SH-SY5Y (cell line): ENCODE measurements around the gene XPR1.

Experiments used
- GATA2 ChIP-seq: IDR thresholded peaks from 2 replicates; pipeline ENCODE4 v1.6.1; 2011; ENCODE audit warnings: mild to moderate bottlenecking, low read depth, low read length
- GATA3 ChIP-seq: IDR thresholded peaks from 2 replicates; pipeline ENCODE4 v1.6.1; 2011; ENCODE audit warnings: low read depth, mild to moderate bottlenecking, low read length, moderate library complexity

GRCh38 chr1:180939711-180940103 is 307.9 kb downstream of the XPR1 start:
- TF ChIP-seq GATA2 (no peak), GATA3 (no peak)
